ENCODE data around the gene CDC40.
"Not testable (repeated sequence)": the region's sequence is repeated elsewhere in the genome, so short reads cannot be mapped to it uniquely, and the experiment has no call there.

Gene CDC40

GRCh38 chr6:110198561-110198960 lies 18.3 kb downstream of the CDC40 start:
- in situ Hi-C loops (cut with HindIII; ENCODE audit: low sequenced_read_pairs) = no loop called here

GRCh38 chr6:110201151-110201884 lies 21.1 kb downstream of the CDC40 start:
- in situ Hi-C loops (cut with HindIII; ENCODE audit: low sequenced_read_pairs) = no loop called here

GRCh38 chr6:110207652-110208051 lies 27.4 kb downstream of the CDC40 start:
- in situ Hi-C loops (cut with HindIII; ENCODE audit: low sequenced_read_pairs) = no loop called here

- in situ Hi-C loops (cut with HindIII; ENCODE audit: low sequenced_read_pairs) = no loop called here
These were observed 31.5 kb downstream of the CDC40 start for GRCh38 chr6:110211753-110212152.

GRCh38 chr6:110214338-110214737 lies 34.1 kb downstream of the CDC40 start:
- in situ Hi-C loops (cut with HindIII; ENCODE audit: low sequenced_read_pairs) = no loop called here

GRCh38 chr6:110216140-110216539 lies 35.9 kb downstream of the CDC40 start:
- in situ Hi-C loops (cut with HindIII; ENCODE audit: low sequenced_read_pairs) = no loop called here

GRCh38 chr6:110217266-110217665 lies 37.0 kb downstream of the CDC40 start:
- in situ Hi-C loops (cut with HindIII; ENCODE audit: low sequenced_read_pairs) = no loop called here

GRCh38 chr6:110221738-110222137 lies 41.5 kb downstream of the CDC40 start:
- in situ Hi-C loops (cut with HindIII; ENCODE audit: low sequenced_read_pairs) = no loop called here

GRCh38 chr6:110226261-110226660 lies 46.0 kb downstream of the CDC40 start:
- in situ Hi-C loops (cut with HindIII; ENCODE audit: low sequenced_read_pairs) = no loop called here

GRCh38 chr6:110232450-110232849 lies 52.2 kb downstream of the CDC40 start:
- in situ Hi-C loops (cut with HindIII; ENCODE audit: low sequenced_read_pairs) = no loop called here

GRCh38 chr6:110233770-110234374 lies 53.6 kb downstream of the CDC40 start:
- in situ Hi-C loops (cut with HindIII; ENCODE audit: low sequenced_read_pairs) = no loop called here

- in situ Hi-C loops (cut with HindIII; ENCODE audit: low sequenced_read_pairs) = not testable (repeated sequence)
These were observed 55.8 kb downstream of the CDC40 start for GRCh38 chr6:110236007-110236406.

- in situ Hi-C loops (cut with HindIII; ENCODE audit: low sequenced_read_pairs) = no loop called here
These were observed 59.5 kb downstream of the CDC40 start for GRCh38 chr6:110239526-110240274.

- in situ Hi-C loops (cut with HindIII; ENCODE audit: low sequenced_read_pairs) = not testable (repeated sequence)
These were observed 64.4 kb downstream of the CDC40 start for GRCh38 chr6:110244621-110245020.

- in situ Hi-C loops (cut with HindIII; ENCODE audit: low sequenced_read_pairs) = no loop called here
These were observed 66.2 kb downstream of the CDC40 start for GRCh38 chr6:110246378-110246777.

GRCh38 chr6:110246900-110247546 lies 66.8 kb downstream of the CDC40 start:
- in situ Hi-C loops (cut with HindIII; ENCODE audit: low sequenced_read_pairs) = no loop called here

GRCh38 chr6:110250058-110250457 lies 69.8 kb downstream of the CDC40 start:
- in situ Hi-C loops (cut with HindIII; ENCODE audit: low sequenced_read_pairs) = no loop called here

GRCh38 chr6:110250838-110251237 lies 70.6 kb downstream of the CDC40 start:
- in situ Hi-C loops (cut with HindIII; ENCODE audit: low sequenced_read_pairs) = no loop called here

GRCh38 chr6:110255211-110255750 lies 75.1 kb downstream of the CDC40 start:
- in situ Hi-C loops (cut with HindIII; ENCODE audit: low sequenced_read_pairs) = no loop called here

GRCh38 chr6:110256366-110256765 lies 76.1 kb downstream of the CDC40 start:
- in situ Hi-C loops (cut with HindIII; ENCODE audit: low sequenced_read_pairs) = no loop called here

GRCh38 chr6:110265273-110265672 lies 85.0 kb downstream of the CDC40 start:
- in situ Hi-C loops (cut with HindIII; ENCODE audit: low sequenced_read_pairs) = no loop called here
